H1 (cell line): ENCODE results near the gene GALNT12. TPM values are rescaled to one million over a fixed set of nuclear protein-coding genes. Genes with fewer than 3 reads are reported as not detected.

Experiments used
- CTCF ChIA-PET: fragments of 300-600 bp; sonication (Branson Sonifier 250); formaldehyde crosslinking; loops from one replicate; lab custom pipeline; 2021; ENCODE audit not compliant: partially characterized antibody; lab: Charles Lee
- POLR2A ChIA-PET: fragments of 300-600 bp; sonication (Branson Sonifier 250); formaldehyde crosslinking; loops from one replicate; lab custom pipeline; 2021; ENCODE audit warnings: inconsistent platforms; ENCODE audit not compliant: partially characterized antibody; lab: Charles Lee
- DNase-seq, 2 experiments: peaks; one replicate each; pipeline versions ENCODE4 v3.0.0 to v3.0.0-alpha.2; 2010 to 2022; ENCODE audit warnings: low spot score in 2 of 2, low read depth in 1 of 2, mixed read lengths in 1 of 2
- FAIRE-seq: peaks from 2 replicates; lab custom pipeline; 2011; peaks lifted over from hg19 to GRCh38; lab: Jason Lieb, UNC
- H2AFZ ChIP-seq: 2 replicates; pipeline ENCODE4 v1.8.1; 2012; ENCODE audit warnings: low read length, inconsistent platforms
- H2AK5ac ChIP-seq: 2 replicates; pipeline ENCODE4 v1.6.1; 2013; ENCODE audit warnings: low read depth, low read length
- H2BK120ac ChIP-seq: replicated peaks from 2 replicates; pipeline ENCODE3; 2013; ENCODE audit warnings: low read depth, low read length, inconsistent platforms
- H2BK12ac ChIP-seq: 2 replicates; pipeline ENCODE4 v1.6.1; 2013; ENCODE audit warnings: low read depth, low read length
- H2BK15ac ChIP-seq: 2 replicates; pipeline ENCODE4 v1.6.1; 2013; ENCODE audit warnings: low read length
- H2BK20ac ChIP-seq: 2 replicates; pipeline ENCODE4 v1.6.1; 2013; ENCODE audit warnings: low read length
- H2BK5ac ChIP-seq: 2 replicates; pipeline ENCODE4 v1.6.1; 2013; ENCODE audit warnings: low read depth, low read length
- H3K14ac ChIP-seq: 2 replicates; pipeline ENCODE4 v1.6.1; 2013; ENCODE audit warnings: inconsistent platforms; ENCODE audit not compliant: insufficient read length
- H3K18ac ChIP-seq: 2 replicates; pipeline ENCODE4 v1.6.1; 2013; ENCODE audit warnings: low read length; ENCODE audit errors: extremely low read depth
- H3K23ac ChIP-seq: 2 replicates; pipeline ENCODE4 v1.6.1; 2013; ENCODE audit warnings: inconsistent platforms; ENCODE audit not compliant: insufficient read length
- H3K23me2 ChIP-seq: 2 replicates; pipeline ENCODE4 v1.6.1; 2013; ENCODE audit warnings: low read depth, low read length
- H3K27ac ChIP-seq: 2 replicates; pipeline ENCODE4 v1.6.1; 2011; ENCODE audit warnings: low read depth, low read length, inconsistent platforms
- H3K27me3 ChIP-seq, 4 experiments: replicated peaks in 1 of 4; 1 replicate in 1 of 4; 2 replicates in 3 of 4; pipeline versions ENCODE4 v1.6.1 to v1.8.1; 2011 to 2013; ENCODE audit warnings: low read length in 3 of 4, mild to moderate bottlenecking in 3 of 4, inconsistent platforms in 2 of 4, mixed read lengths in 2 of 4, moderate library complexity in 1 of 4; ENCODE audit not compliant: control insufficient read depth in 3 of 4, insufficient read depth in 3 of 4; ENCODE audit errors: extremely low read depth in 1 of 4
- H3K36me3 ChIP-seq, 4 experiments: 2 replicates each; pipeline versions ENCODE4 v1.6.1 to v1.8.1; 2011 to 2013; ENCODE audit warnings: mild to moderate bottlenecking in 4 of 4, low read length in 3 of 4, moderate library complexity in 2 of 4, control low read depth in 1 of 4, inconsistent platforms in 1 of 4; ENCODE audit not compliant: insufficient read depth in 4 of 4, control insufficient read depth in 2 of 4
- H3K4ac ChIP-seq: replicated peaks from 2 replicates; pipeline ENCODE3; 2013; ENCODE audit warnings: low read length, low read depth, mixed read lengths, inconsistent platforms; ENCODE audit not compliant: insufficient read length
- H3K4me1 ChIP-seq, 4 experiments: replicated peaks in 1 of 4; 1 replicate in 1 of 4; 2 replicates in 3 of 4; pipeline versions ENCODE4 v1.6.1 to v1.8.1; 2011 to 2013; ENCODE audit warnings: low read length in 3 of 4, inconsistent platforms in 2 of 4, mixed read lengths in 1 of 4; ENCODE audit not compliant: insufficient read depth in 4 of 4, control insufficient read depth in 3 of 4
- H3K4me2 ChIP-seq, 2 experiments: 2 replicates each; pipeline versions ENCODE4 v1.6.1 to v1.8.1; 2011 to 2013; ENCODE audit warnings: low read depth in 2 of 2, low read length in 2 of 2, control low read depth in 1 of 2, inconsistent platforms in 1 of 2, mild to moderate bottlenecking in 1 of 2; ENCODE audit not compliant: insufficient read depth in 1 of 2
- H3K4me3 ChIP-seq, 4 experiments: fragments of 200-600, 300-600 bp in 1 of 4; sonication (generic), shearing (Covaris generic), sonication (Bioruptor Twin) in 1 of 4; 2 replicates each; pipeline versions ENCODE4 v1.5.1 to v1.8.1; 2011 to 2016; ENCODE audit warnings: low read length in 4 of 4, low read depth in 3 of 4, control low read depth in 2 of 4, inconsistent platforms in 2 of 4, mild to moderate bottlenecking in 2 of 4, mixed read lengths in 1 of 4, moderate library complexity in 1 of 4; ENCODE audit not compliant: insufficient read depth in 2 of 4; ENCODE audit errors: extremely low read depth in 1 of 4
- H3K56ac ChIP-seq: replicated peaks from 2 replicates; pipeline ENCODE3; 2013; ENCODE audit warnings: low read depth, mild to moderate bottlenecking, mixed read lengths, low read length, inconsistent platforms; ENCODE audit not compliant: insufficient read length
- H3K79me1 ChIP-seq: 2 replicates; pipeline ENCODE4 v1.6.1; 2013; ENCODE audit warnings: low read depth, low read length, control low read depth
- H3K79me2 ChIP-seq, 2 experiments: 2 replicates each; pipeline versions ENCODE4 v1.6.1 to v1.8.1; 2012 to 2013; ENCODE audit warnings: low read length in 2 of 2, mild to moderate bottlenecking in 2 of 2, inconsistent platforms in 1 of 2; ENCODE audit not compliant: insufficient read depth in 2 of 2, control insufficient read depth in 1 of 2
- H3K9ac ChIP-seq, 4 experiments: replicated peaks in 1 of 4; 1 replicate in 1 of 4; 2 replicates in 3 of 4; pipeline versions ENCODE4 v1.6.1 to v1.8.1; 2011 to 2013; ENCODE audit warnings: low read depth in 3 of 4, low read length in 3 of 4, control low read depth in 2 of 4, mild to moderate bottlenecking in 2 of 4, moderate library complexity in 2 of 4, inconsistent platforms in 1 of 4; ENCODE audit errors: extremely low read depth in 1 of 4
- H3K9me3 ChIP-seq, 2 experiments: 2 replicates each; pipeline versions ENCODE4 v1.6.1 to v1.8.1; 2012 to 2013; ENCODE audit warnings: mild to moderate bottlenecking in 2 of 2, moderate library complexity in 2 of 2, control low read depth in 1 of 2, inconsistent platforms in 1 of 2, low read depth in 1 of 2, low read length in 1 of 2, mixed read lengths in 1 of 2; ENCODE audit not compliant: insufficient read depth in 2 of 2
- H4K20me1 ChIP-seq, 2 experiments: replicated peaks in 1 of 2; 2 replicates each; pipeline versions ENCODE3 to v1.8.1; 2011 to 2013; ENCODE audit warnings: inconsistent platforms in 2 of 2, low read length in 2 of 2, mild to moderate bottlenecking in 1 of 2; ENCODE audit not compliant: insufficient read depth in 2 of 2, control insufficient read depth in 1 of 2
- H4K5ac ChIP-seq: 2 replicates; pipeline ENCODE4 v1.6.1; 2013; ENCODE audit warnings: low read length, low read depth, mixed read lengths, inconsistent platforms; ENCODE audit not compliant: insufficient read length
- H4K8ac ChIP-seq: 2 replicates; pipeline ENCODE4 v1.8.0; 2013; ENCODE audit warnings: mild to moderate bottlenecking, moderate library complexity, low read length, inconsistent platforms; ENCODE audit not compliant: insufficient read depth; ENCODE audit errors: extremely low read depth
- H4K91ac ChIP-seq: replicated peaks from 2 replicates; pipeline ENCODE3; 2013; ENCODE audit warnings: low read length, mixed read lengths, inconsistent platforms; ENCODE audit not compliant: insufficient read length
- FOSL1 ChIP-seq: IDR thresholded peaks from 2 replicates; pipeline ENCODE4 v1.6.1; 2011; ENCODE audit warnings: mild to moderate bottlenecking, low read depth, low read length, moderate library complexity; ENCODE audit not compliant: insufficient read depth
- POLR2AphosphoS5 ChIP-seq: IDR thresholded peaks from 2 replicates; pipeline ENCODE4 v1.6.1; 2011; ENCODE audit warnings: low read depth, low read length
- POU5F1 ChIP-seq: IDR thresholded peaks from 2 replicates; pipeline ENCODE4 v1.6.1; 2011; ENCODE audit warnings: low read depth, mild to moderate bottlenecking, low read length, moderate library complexity
- WGBS, 2 experiments: shearing (Covaris generic) in 1 of 2; methylation state at CpG; one replicate each; pipeline versions ENCODE4 v1.1.6 to v1.1.7; 2013 to 2015; ENCODE audit warnings: low lambda C conversion rate in 2 of 2, mixed read lengths in 2 of 2, inconsistent platforms in 1 of 2, low coverage in 1 of 2, missing lambda C conversion rate in 1 of 2; ENCODE audit not compliant: insufficient replicate concordance in 2 of 2, insufficient coverage in 1 of 2, insufficient read length in 1 of 2; ENCODE audit errors: extremely low coverage in 1 of 2, missing lambda C conversion rate in 1 of 2; 5-methylcytosine and 5-hydroxymethylcytosine counted together
- polyA plus RNA-seq, 7 experiments: library from polyadenylated mRNA; depleted of rRNA in 3 of 7; stranded (reverse) in 5 of 7; unstranded in 2 of 7; fragments of >200 nt in 5 of 7; fragments of 200-250 nt in 2 of 7; gene quantifications; 1 replicate in 5 of 7; 2 replicates in 1 of 7; 4 replicates in 1 of 7; pipeline versions ENCODE4 v1.2.1 to v1.2.3, GENCODE V29; 2011 to 2013; ENCODE audit warnings: missing spikeins in 2 of 7, mixed read lengths in 2 of 7
- total RNA-seq: library from RNA; stranded (reverse); fragmentation: NEBNext Ultra II Directional; extraction: Animal tissue kit (Norgen Biotek cat#: 25700); gene quantifications from 2 replicates; pipeline ENCODE4 v1.2.1, GENCODE V29; 2021

Gene GALNT12
- total and polyA plus RNA-seq, 2 of the 8 experiments (the other 6 are each of a cell fraction or from before 2014, with no cell fraction given): 16.2 to 19.6 TPM

DNA sequence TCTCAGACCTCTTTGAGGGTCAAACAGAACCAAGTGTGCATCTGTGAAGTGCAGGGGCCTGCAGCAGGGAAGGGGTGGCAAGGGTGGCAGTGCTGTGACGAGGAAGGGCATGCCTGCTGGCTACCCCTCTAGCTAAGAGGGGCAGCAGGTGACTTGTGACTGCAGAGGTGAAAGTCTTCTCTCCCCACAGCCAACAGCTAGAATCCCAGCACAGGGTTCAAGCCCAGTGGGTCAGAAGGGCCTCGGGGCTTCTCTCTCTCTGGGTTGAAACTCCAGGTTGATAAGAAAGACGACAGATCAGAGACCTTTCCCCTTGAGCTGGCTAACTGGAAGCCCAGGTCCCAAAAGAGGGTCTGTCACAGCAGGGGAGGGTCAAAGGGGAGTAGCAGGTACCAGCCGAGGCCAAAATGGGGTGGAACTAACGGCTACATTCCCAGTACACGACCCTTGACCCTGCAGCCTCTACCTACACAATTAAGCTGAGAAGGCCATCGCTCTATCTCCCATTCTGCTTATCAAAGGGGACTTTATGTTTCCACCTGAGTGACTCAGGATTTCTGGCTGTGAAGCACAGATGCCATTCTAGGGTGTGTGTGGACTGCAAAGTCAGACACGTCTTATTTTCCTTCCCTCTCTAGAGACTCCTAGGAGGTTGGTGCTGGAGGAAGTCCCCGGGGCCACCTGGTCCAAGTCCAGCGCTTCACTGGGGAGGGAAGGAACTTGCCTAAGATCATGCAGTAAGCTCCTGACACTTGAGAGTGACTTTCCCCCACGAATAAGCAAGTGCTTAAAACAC lies 25.7 kb upstream of the GALNT12 start:
- WGBS, 2 experiments: 87% methylated on average over 11 of the region's 11 CpGs; no CpG with 5 or more reads in 1 of the 2 experiments
- Histone ChIP-seq H3K27ac (no peak overlapping the region), H3K79me2 (no peaks in the 10 kb centered on the region), H3K4me2 (no peak overlapping the region), H3K4me3 (no peak overlapping the region), H3K56ac (no peak overlapping the region), H2BK12ac (no peak overlapping the region), H3K27me3 (no peaks in the 10 kb centered on the region), H2AFZ (no peak overlapping the region), H3K14ac (no peak overlapping the region), H3K18ac (no peak overlapping the region), H3K23me2 (no peaks in the 10 kb centered on the region), H3K9ac (no peak overlapping the region; a peak in 1 of 7 replicates), H3K4ac (no peak overlapping the region), H3K36me3 (peaks cover 5 to 31% (median 10%) of the 10 kb centered on the region in 4 experiments; a peak in 5 of 8 replicates), H4K8ac (no peak overlapping the region), H2BK20ac (no peak overlapping the region), H3K79me1 (no peaks in the 10 kb centered on the region; the same call in 1 of the 2 replicates), H3K4me1 (no peaks in the 10 kb centered on the region), H3K9me3 (no peaks in the 10 kb centered on the region), H2BK5ac (no peak overlapping the region), H3K23ac (no peak overlapping the region), H4K5ac (no peak overlapping the region), H4K91ac (no peak overlapping the region), H2BK15ac (no peak overlapping the region), H4K20me1 (peaks cover 3 to 4% of the 10 kb centered on the region in 2 experiments), H2BK120ac (no peak overlapping the region), H2AK5ac (no peak overlapping the region)
- DNase-seq: peak in 1 of 2 experiments; percentile 23
- ChIA-PET CTCF (interaction anchor here (0.6 to 1.6 kb wide), 4 partner anchors 9 to 27 kb away, joined by 3 to 6 read pairs (median 5); no protein-coding TSS in a partner anchor), POLR2A (no interaction called here)
- no peak for FAIRE-seq
- TF ChIP-seq POU5F1 (no peak), POLR2AphosphoS5 (no peak), FOSL1 (no peak)
